Right ventricle myocardium inferior (tissue), 1 donor: ENCODE measurements around the gene DPP10. TPM values are rescaled to one million over a fixed set of nuclear protein-coding genes. Genes with fewer than 3 reads are reported as not detected.
"Not testable (repeated sequence)": the region's sequence is repeated elsewhere in the genome, so short reads cannot be mapped to it uniquely, and the experiment has no call there.

Experiments
- ATAC-seq: fragments of 200-7000 bp; cut with Tn5 transposase; one replicate; pipeline ENCODE4 v1.9.1; 2020; ENCODE audit warnings: mild to moderate bottlenecking, moderate library complexity
- DNase-seq: peaks from one replicate; pipeline ENCODE4 v3.0.0; 2021; ENCODE audit errors: missing footprints
- intact Hi-C: fragments of 100-400 bp; cut with DNase I; formaldehyde crosslinking; loops from one replicate; pipeline ENCODE4 v1.11.0; 2022
- total RNA-seq: library from RNA; stranded (reverse); fragmentation: NEBNext Ultra II Directional; extraction: Animal tissue kit (Norgen Biotek cat#: 25700); gene quantifications from one replicate; pipeline ENCODE4 v1.2.1, GENCODE V29; 2021
- donor health status: DM: no; HTN: yes; CAD: no; lungs with severe emphysema.

Gene DPP10
- total RNA-seq, 1 donor from 2014 or later, result 0.05 TPM

DNA sequence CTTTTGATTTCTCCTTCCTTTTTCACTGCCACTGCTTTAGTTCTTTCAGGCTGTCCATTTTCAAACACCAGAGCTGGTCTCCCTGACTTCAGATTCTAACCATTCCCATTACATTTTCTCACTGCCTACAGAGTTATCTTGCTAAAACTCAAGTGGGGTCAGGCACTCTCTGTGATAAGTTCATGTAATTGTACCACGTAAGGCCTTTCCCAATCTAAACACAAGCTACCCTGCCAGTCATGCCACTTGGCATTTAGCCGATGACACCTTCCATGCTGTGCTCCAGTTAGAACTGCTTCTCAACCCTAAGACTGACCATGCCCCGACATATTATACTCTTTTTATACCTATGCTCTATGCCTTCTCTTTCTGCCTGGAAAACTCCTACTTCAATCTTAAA lies 592.4 kb downstream of the DPP10 start:
- ATAC-seq (no peak), DNase-seq (no peak)
- intact Hi-C loops, result no loop called here

DNA sequence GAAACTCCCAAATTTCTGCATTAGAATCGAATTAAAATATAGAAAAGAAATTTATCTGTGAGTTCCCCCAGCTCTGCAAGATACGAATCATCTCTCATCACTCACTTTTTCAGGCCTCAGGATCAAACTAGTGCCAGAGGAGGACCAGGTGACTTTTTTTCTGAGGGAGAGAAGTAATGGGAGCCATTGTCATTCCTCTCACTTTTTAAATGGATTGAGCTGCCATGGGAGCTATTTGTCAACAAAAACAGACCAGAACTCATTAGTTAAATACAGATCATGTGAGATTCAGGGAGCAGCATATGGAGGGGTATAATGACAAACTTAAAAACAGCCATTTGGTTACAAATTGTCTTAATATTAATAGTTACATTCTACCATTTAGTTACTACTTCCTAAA lies 594.4 kb downstream of the DPP10 start:
- ATAC-seq, result no peak
- intact Hi-C loops, result no loop called here
- DNase-seq, result no peak

GRCh38 chr2:115057473-115057872 lies 615.0 kb downstream of the DPP10 start:
- no peak for ATAC-seq
- DNase-seq, result no peak
- intact Hi-C loops, result no loop called here

GRCh38 chr2:115070002-115070401 lies 627.6 kb downstream of the DPP10 start:
- intact Hi-C loops, result no loop called here
- ATAC-seq, result no peak
- DNase-seq, result no peak

GRCh38 chr2:115071534-115071933 lies 629.1 kb downstream of the DPP10 start:
- intact Hi-C loops, result no loop called here
- ATAC-seq (no peak), DNase-seq (no peak)

- intact Hi-C loops, result no loop called here
- no peak for ATAC-seq
- DNase-seq, result no peak
Measured at GRCh38 chr2:115075800-115076199, 633.4 kb downstream of the DPP10 start.

GRCh38 chr2:115077626-115078025 lies 635.2 kb downstream of the DPP10 start:
- intact Hi-C loops, result no loop called here
- DNase-seq (no peak), ATAC-seq (no peak)

DNA sequence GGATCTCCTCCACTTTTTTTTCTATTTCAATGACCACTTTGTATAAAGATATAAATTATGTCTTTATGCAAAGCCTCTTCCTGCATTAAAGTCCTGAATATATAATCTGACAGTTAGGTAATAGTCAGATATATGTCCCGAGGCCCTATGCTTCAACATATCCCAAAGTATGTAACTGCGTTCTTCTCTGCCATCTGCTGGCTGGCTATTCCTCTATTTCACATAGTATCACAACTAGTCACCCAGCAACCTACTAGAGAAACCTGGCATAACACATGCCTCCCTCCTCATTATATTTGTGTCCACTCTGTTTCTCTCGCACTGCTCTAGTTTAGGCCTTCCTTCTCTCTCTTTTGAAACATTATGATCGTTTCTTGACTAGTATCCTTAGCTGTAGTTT lies 640.8 kb downstream of the DPP10 start:
- intact Hi-C loops, result loop anchor here (5.0 kb wide), 1 partner anchor 356 kb away; no protein-coding TSS in a partner anchor
- ATAC-seq (no peak), DNase-seq (no peak)

GRCh38 chr2:115083711-115084110 lies 641.3 kb downstream of the DPP10 start:
- DNase-seq (no peak), ATAC-seq (no peak)
- intact Hi-C loops, result loop anchor here (5.0 kb wide), 1 partner anchor 356 kb away; no protein-coding TSS in a partner anchor

GRCh38 chr2:115084446-115084845 lies 642.0 kb downstream of the DPP10 start:
- DNase-seq (no peak), ATAC-seq (no peak)
- intact Hi-C loops, result loop anchor here (5.0 kb wide), 1 partner anchor 357 kb away; no protein-coding TSS in a partner anchor

- ATAC-seq, DNase-seq, intact Hi-C loops: not testable (repeated sequence)
Measured at GRCh38 chr2:115086051-115086620, 643.7 kb downstream of the DPP10 start.

GRCh38 chr2:115094441-115094840 lies 652.0 kb downstream of the DPP10 start:
- intact Hi-C loops, result no loop called here
- ATAC-seq (no peak), DNase-seq (no peak)

- DNase-seq (no peak), ATAC-seq (no peak)
- intact Hi-C loops, result no loop called here
Measured at GRCh38 chr2:115105966-115106365, 663.5 kb downstream of the DPP10 start.

DNA sequence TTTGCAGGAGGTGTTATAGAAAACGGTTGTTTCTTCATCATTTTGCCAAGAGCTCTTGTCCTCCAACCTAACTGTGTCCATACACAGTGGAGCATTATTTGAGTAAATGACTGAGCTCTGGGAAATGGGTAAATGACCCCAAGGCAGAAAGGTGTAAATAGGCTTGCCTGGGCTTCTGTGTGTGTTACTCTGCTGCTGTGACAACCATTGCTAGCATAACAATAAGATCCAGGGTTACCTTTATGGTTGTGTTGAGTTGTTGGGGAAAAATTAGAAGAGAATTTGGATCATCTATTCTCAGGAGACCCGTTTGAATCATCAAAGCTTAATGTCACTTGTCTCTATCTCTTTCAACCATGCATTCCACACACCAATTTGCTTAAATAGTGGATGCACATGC lies 672.7 kb downstream of the DPP10 start:
- intact Hi-C loops, result no loop called here
- DNase-seq (no peak), ATAC-seq (no peak)

DNA sequence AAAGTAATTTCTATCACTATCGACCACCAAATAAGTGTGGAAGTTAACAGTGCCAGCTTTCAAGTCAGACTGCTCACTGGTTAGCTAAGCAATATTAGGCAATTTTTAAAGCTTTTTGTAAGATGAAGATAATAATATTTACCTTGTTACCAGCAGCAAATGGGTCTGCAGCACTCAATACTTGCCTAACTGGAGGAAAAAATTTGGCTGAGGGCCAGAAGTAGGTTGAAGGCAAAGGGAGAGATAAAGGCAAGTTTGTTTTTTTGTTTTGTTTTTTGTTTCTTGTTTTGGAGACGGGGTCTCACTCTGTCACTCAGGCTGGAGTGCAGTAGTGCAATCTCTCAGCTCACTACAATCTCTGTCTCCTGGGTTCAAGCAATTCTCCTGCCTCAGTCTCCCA lies 675.9 kb downstream of the DPP10 start:
- intact Hi-C loops, result no loop called here
- ATAC-seq (no peak), DNase-seq (no peak)

DNA sequence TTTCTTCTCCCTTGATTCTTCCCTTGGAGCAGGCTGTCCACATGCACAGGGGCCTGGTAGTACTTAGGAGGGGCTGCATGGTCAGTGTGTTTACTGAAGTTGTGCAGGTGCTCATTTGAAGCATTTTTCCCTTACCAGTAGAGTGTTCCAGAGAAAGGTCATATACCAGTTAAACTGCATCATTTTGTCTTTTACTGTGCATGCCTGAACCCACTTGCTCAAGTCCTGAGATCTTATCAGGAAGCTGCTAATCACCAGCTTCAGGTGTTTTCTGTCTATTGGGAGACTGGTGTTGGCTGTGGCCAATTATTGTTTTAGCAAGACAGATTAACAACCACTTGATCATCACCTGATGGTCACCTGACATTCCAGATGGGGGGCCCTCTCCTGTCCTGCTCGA lies 676.6 kb downstream of the DPP10 start:
- DNase-seq (no peak), ATAC-seq (no peak)
- intact Hi-C loops, result no loop called here

DNA sequence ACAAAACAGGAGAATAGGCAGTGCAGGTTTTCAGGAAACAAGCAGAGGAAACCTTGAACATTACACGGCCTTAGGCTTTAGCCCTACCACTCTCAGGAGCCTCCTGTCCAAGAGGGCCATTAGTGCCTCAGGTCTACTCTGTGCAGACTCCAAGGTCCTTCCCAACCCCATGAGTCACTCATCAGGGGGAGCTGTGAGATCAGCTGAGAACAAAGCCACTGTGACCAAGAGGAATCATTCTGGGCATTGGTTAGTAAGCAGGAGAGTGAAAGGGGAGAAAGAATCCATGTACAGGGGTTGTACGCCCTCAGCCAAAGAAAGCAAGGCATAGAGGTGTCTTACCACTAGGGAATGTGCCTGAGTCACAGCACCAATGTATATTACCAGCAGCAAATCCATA lies 680.3 kb downstream of the DPP10 start:
- ATAC-seq, result no peak

DNA sequence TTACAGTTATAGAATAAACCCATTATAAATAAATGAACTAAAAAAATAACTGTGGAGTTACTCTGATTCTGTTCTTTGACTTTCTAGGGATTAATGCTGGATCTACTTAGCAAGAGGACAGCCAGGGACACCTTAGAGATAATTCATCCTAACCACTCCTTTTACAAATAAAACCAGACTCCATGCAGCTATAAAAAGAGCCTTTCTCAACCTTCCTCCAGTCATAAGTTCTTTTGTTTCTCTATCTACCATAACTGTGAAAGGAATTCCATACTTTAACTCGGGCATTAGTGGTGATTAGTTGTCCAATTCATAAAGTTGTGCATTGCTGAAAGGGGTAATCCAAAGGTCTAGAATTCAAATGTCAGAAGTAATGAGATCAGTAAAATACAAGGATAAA lies 682.4 kb downstream of the DPP10 start:
- DNase-seq (no peak), ATAC-seq (no peak)
- intact Hi-C loops, result no loop called here

More for the DNA sequence above, 680.3 kb downstream of the DPP10 start:
- intact Hi-C loops, result no loop called here
- no peak for DNase-seq

DNA sequence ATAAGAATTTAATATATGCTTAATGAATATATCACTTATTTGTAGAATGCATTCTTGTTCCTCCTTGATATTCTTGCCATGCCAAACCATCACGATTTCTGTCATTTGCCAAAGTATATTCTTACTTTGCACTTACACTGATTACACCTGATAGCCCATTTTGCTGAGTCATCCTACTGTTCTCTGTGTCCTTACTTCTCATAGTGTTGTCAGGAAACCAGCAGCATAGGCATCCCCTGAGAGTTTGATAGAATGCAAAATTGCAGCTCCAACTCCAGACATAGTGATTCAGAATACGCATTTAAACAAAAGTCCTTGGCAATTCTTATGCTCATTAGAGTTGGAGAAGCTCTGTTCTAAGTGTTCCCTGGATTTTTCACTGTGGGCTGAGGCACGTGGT lies 687.1 kb downstream of the DPP10 start:
- intact Hi-C loops, result no loop called here
- DNase-seq, result no peak
- ATAC-seq, result no peak

GRCh38 chr2:115160531-115161080 lies 718.2 kb downstream of the DPP10 start:
- ATAC-seq (no peak), DNase-seq (no peak)
- intact Hi-C loops, result no loop called here
